Posterior vena cava (tissue), 2 donors: ENCODE measurements around the gene RNASEH2B. TPM values are rescaled to one million over a fixed set of nuclear protein-coding genes. Genes with fewer than 3 reads are reported as not detected.
A peak's percentile ranks its signal among the peaks of the same experiment; 100 is the strongest.

Experiments
- DNase-seq: peaks from one replicate; pipeline ENCODE4 v3.0.0-alpha.2; 2020; ENCODE audit warnings: low spot score
- intact Hi-C, 2 donors: fragments of 100-400 bp; cut with DNase I; formaldehyde crosslinking; loops; one replicate each; pipeline versions ENCODE4 v1.14.1 to v1.14.2; 2022 to 2023
- total RNA-seq, 2 donors: library from RNA; stranded (reverse); fragmentation: NEBNext Ultra II Directional; extraction: Animal tissue kit (Norgen Biotek cat#: 25700); gene quantifications; one replicate each; pipeline ENCODE4 v1.2.1, GENCODE V29; 2021
- donor health status: DM: yes; HTN: yes; CAD: no.
- donor health status: DM: yes; HTN: yes; CAD: no.

Gene RNASEH2B
- total RNA-seq, 2 donors from 2014 or later: 48.5 to 49.1 TPM

- DNase-seq: no peak
- intact Hi-C loops: no loop called here
Measured at GRCh38 chr13:50894504-50894903, 15.1 kb upstream of the RNASEH2B start.

- no peak for DNase-seq
- intact Hi-C loops: no loop called here
Measured at GRCh38 chr13:50898338-50898737, 11.3 kb upstream of the RNASEH2B start.

- no peak for DNase-seq
- intact Hi-C loops: no loop called here
Measured at GRCh38 chr13:50901701-50902100, 7.9 kb upstream of the RNASEH2B start.

GRCh38 chr13:50905256-50905655 lies 4.3 kb upstream of the RNASEH2B start:
- no peak for DNase-seq
- intact Hi-C loops: no loop called here

- no peak for DNase-seq
Measured at GRCh38 chr13:50907781-50908180, 1.8 kb upstream of the RNASEH2B start.

GRCh38 chr13:50908371-50908770 lies 1.2 kb upstream of the RNASEH2B start:
- no peak for DNase-seq
- intact Hi-C loops: no loop called here

More at GRCh38 chr13:50907781-50908180, 1.8 kb upstream of the RNASEH2B start:
- intact Hi-C loops: no loop called here

- DNase-seq: no peak
- intact Hi-C loops: no loop called here
Measured at GRCh38 chr13:50910485-50910805, 854 bp downstream of the RNASEH2B start.

- intact Hi-C loops: no loop called here
- no peak for DNase-seq
Measured at GRCh38 chr13:50911081-50911631, 1.6 kb downstream of the RNASEH2B start.

- DNase-seq: peak; percentile 96
- intact Hi-C loops: no loop called here
Measured at GRCh38 chr13:50911937-50912795, 2.6 kb downstream of the RNASEH2B start.

GRCh38 chr13:50912851-50913250 lies 3.3 kb downstream of the RNASEH2B start:
- no peak for DNase-seq
- intact Hi-C loops: no loop called here

- DNase-seq: no peak
- intact Hi-C loops: no loop called here
Measured at GRCh38 chr13:50914176-50914700, 4.6 kb downstream of the RNASEH2B start.

- no peak for DNase-seq
- intact Hi-C loops: no loop called here
Measured at GRCh38 chr13:50914848-50915247, 5.3 kb downstream of the RNASEH2B start.

GRCh38 chr13:50915565-50915964 lies 6.0 kb downstream of the RNASEH2B start:
- intact Hi-C loops: no loop called here

GRCh38 chr13:50916701-50917184 lies 7.2 kb downstream of the RNASEH2B start:
- DNase-seq: no peak
- intact Hi-C loops: no loop called here

More at GRCh38 chr13:50915565-50915964, 6.0 kb downstream of the RNASEH2B start:
- no peak for DNase-seq

- no peak for DNase-seq
- intact Hi-C loops: no loop called here
Measured at GRCh38 chr13:50917572-50917971, 8.0 kb downstream of the RNASEH2B start.

GRCh38 chr13:50918567-50918966 lies 9.0 kb downstream of the RNASEH2B start:
- no peak for DNase-seq
- intact Hi-C loops: no loop called here

- no peak for DNase-seq
- intact Hi-C loops: no loop called here
Measured at GRCh38 chr13:50919277-50919676, 9.7 kb downstream of the RNASEH2B start.

- no peak for DNase-seq
- intact Hi-C loops: no loop called here
Measured at GRCh38 chr13:50921706-50922105, 12.1 kb downstream of the RNASEH2B start.

- intact Hi-C loops: no loop called here
- no peak for DNase-seq
Measured at GRCh38 chr13:50923272-50923671, 13.7 kb downstream of the RNASEH2B start.

- DNase-seq: no peak
- intact Hi-C loops: no loop called here
Measured at GRCh38 chr13:50924025-50924424, 14.4 kb downstream of the RNASEH2B start.

- intact Hi-C loops: no loop called here
- DNase-seq: no peak
Measured at GRCh38 chr13:50927701-50928100, 18.1 kb downstream of the RNASEH2B start.
